GM19452 (cell line): Measurements from ENCODE around the gene GJA1.
"Not testable (repeated sequence)": the region's sequence is repeated elsewhere in the genome, so short reads cannot be mapped to it uniquely, and the experiment has no call there.

ENCODE experiments used
- ATAC-seq: cut with Tn5 transposase; IDR thresholded peaks from one replicate; pipeline ENCODE4 v1.9.1; 2021; ENCODE audit not compliant: unreplicated experiment

GJA1 gene

DNA sequence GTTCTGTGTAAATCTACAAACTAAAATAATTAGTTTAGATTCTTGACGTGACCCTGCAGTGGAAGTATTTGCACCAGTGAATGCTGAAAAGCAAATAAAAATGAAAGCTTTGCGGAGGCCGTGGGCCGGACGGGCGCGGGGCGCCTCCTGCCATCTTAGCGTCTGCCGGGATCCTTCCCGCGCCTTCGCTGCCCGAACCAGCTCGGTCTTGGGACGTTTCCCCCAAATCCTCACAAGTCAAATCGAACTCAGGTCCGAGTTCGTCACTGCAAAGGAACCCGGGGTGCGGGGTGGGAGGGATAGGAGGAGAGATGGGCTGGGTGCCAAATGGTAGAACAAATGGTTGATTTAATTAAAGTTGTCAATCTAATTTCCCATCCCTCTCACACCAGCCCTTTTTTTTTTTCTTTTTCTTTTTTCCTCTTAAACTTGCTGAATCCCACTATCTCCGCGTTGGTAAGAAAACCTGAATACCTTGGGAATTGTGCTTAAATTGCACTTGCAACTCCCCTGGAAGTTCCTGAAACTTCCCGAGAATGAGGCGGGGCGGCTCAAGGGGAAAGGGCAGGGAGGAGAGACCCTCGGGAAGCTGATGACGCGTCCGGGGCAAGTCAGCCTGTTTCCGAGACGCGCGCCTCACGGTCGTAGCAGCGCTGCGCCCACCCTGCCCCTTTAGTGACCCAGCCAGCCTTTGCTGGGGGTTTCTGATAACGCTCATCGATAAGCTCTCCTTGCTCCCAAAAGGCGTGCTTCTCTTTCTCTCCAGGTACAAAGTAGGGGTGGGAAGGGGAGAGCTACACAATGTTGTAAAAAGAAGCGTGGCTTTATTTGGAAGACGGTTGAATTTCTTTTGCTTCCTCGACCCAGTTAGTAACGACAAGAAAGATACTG lies 1.8 kb downstream of the GJA1 start:
- ATAC-seq: no peak

DNA sequence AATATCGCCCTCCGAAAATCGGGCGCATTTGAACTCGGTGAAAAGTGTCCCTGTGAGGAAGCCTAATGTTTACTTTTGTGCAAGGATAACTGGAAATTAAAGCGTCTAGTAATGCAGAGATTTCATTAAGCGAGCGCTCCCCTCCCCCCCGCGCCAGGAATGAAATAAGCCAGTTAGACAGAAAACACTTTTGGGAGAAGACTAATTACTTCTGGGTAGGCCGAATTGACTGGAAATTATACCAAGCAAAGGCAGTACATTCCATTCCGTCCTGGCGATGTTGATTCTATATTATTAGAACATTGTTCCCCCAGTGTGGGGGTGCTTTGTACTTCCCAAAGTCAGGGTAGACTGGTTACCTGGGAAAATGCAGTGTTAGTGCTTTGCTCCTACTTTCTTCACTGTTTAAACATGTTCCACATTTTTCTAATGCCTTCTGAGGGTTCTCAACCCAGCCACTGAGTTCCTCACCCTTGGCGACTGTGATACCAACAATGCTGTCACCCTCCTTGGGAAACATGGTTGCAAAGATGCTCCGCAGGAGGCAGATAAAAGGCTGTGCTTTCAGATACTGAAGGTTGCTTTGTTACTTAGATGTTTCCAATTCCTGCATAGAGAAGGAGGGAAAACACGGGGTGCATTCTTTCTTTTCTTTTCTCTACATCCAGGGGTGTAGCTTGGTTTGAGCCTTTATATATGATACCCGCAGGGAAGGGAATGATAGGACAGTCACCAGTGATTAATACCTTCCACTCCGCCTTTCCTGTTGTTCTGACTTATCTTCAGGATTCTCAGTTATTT lies 2.6 kb downstream of the GJA1 start:
- no peak for ATAC-seq

DNA sequence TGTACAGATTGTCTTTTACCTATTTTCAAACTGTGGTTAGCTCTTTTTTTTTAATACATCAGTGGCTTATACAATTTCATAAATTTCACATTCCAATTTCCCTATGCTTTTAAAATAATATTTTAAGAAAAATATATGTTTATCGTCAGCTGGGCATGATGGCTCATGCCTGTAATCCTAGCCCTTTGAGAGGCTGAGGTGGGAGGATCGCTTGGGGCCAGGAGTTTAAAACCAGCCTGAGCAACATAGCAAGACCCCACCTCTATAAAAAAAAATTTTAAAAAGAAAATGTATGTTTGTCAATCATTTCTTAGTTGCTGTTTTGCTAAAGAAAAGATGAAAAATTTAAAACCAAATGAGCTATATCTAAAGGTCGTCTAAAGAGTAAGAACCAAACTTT lies 3.4 kb downstream of the GJA1 start:
- no peak for ATAC-seq

DNA sequence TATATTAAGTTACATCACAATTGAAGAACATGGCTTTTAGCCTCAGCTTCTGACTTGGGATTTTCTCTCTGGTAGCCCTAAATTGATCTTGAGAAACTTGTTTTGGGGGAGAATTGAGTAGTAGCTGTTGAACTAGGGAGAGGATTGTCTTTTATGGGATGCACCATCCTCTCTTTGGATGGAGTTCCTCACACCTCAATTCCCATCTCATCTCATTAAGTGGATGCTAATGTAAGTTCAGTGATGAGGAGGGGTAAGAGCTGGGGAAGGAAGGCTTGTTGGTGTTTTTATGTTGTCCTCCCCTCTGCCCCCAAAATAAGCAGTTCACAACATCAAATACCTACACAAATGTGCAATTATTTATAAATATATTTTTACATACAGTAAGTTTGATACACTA lies 4.0 kb downstream of the GJA1 start:
- no peak for ATAC-seq

DNA sequence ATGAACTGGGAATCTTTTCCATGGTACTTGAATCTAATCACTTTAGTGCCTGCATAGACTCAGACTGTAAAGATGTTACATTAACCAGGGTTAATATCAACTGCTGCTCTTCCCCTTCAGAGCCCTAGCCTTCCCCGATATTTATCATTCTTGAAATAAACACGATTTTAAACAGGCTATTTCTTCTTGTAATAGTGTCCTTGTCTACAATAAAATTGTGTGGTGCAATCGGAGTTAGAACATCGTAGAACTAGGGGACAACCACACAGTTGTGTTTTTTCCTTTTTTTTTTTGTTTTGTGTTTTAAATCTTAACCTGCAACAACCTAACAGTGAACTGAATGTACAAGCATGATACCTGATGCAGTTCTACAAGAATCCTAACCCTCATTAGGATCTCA lies 4.5 kb downstream of the GJA1 start:
- no peak for ATAC-seq

DNA sequence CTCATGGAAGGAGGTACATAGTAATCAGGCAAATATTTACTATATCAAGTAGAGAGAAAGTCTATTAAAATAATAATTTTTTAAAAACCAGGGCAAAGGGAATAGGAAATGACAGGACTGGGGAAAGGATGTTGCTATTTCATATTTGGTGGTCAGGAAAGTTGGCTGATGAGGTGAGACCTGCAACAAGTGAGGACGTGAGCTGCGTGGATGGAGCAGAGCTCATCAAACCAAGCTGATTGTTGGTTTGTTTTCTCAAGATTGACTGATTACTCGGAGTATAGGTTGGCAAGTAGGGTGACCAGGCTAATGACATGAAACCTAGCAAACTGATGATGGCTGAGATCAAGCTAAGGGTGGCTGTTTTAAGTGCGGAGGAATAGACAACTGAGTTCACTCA lies 6.0 kb downstream of the GJA1 start:
- ATAC-seq: no peak

DNA sequence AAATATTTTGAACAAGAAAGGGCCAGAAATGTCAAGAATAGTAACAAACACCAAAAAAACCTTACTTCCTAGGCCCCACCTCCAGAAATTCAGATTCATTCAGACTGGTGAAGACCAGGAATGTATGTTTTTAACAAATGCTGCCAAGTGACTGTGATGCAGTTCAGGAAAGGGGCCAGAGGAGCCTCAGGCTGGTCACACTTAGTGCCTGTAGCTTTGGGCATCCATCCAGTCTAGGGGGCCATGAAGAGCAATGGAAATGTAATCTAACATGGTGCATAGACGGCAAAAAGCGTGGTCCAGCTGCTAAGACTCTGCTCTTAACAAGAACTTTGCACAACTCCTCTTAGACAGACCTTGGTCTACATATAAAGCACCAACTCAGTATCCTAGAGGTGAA lies 7.1 kb downstream of the GJA1 start:
- ATAC-seq: no peak

DNA sequence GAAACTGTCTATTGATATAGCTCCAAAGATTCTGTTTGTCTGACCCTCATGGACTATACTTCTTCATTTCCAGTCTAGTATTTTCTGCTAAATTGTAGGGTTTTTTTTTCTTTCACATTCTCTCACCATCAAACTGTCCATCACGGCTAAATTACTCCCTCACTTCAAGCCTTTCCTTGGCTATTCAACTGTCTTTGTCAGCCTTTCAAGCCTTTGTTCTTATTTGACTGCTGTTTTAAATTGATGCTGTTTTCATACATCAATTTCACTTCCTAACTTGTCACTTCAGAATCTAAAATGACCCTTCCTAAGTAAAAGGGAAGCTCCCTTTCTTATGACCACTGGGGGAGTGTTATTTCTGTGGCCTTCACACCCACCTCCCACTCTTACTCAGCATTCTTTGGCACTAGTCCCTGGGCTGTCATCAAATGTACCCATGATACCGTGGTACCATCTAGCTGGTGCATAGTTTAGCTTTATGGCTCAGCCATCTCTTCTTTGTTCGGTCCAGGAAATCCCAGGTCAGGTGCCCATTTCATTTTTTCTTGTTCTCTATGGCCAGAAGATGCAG lies 8.6 kb downstream of the GJA1 start:
- no peak for ATAC-seq

DNA sequence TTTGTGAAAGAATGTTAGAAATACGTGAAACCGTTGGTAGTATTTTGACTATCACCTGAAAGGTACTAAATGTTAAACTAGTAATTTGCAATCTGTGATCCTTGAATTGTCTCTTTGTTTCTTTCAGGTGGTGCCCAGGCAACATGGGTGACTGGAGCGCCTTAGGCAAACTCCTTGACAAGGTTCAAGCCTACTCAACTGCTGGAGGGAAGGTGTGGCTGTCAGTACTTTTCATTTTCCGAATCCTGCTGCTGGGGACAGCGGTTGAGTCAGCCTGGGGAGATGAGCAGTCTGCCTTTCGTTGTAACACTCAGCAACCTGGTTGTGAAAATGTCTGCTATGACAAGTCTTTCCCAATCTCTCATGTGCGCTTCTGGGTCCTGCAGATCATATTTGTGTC lies 11.3 kb downstream of the GJA1 start:
- ATAC-seq: not testable (repeated sequence)

DNA sequence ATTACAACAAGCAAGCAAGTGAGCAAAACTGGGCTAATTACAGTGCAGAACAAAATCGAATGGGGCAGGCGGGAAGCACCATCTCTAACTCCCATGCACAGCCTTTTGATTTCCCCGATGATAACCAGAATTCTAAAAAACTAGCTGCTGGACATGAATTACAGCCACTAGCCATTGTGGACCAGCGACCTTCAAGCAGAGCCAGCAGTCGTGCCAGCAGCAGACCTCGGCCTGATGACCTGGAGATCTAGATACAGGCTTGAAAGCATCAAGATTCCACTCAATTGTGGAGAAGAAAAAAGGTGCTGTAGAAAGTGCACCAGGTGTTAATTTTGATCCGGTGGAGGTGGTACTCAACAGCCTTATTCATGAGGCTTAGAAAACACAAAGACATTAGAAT lies 12.3 kb downstream of the GJA1 start:
- not testable (repeated sequence) for ATAC-seq

DNA sequence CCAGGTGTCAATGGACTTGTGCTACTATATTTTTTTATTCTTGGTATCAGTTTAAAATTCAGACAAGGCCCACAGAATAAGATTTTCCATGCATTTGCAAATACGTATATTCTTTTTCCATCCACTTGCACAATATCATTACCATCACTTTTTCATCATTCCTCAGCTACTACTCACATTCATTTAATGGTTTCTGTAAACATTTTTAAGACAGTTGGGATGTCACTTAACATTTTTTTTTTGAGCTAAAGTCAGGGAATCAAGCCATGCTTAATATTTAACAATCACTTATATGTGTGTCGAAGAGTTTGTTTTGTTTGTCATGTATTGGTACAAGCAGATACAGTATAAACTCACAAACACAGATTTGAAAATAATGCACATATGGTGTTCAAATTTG lies 13.1 kb downstream of the GJA1 start:
- ATAC-seq: not testable (repeated sequence)

DNA sequence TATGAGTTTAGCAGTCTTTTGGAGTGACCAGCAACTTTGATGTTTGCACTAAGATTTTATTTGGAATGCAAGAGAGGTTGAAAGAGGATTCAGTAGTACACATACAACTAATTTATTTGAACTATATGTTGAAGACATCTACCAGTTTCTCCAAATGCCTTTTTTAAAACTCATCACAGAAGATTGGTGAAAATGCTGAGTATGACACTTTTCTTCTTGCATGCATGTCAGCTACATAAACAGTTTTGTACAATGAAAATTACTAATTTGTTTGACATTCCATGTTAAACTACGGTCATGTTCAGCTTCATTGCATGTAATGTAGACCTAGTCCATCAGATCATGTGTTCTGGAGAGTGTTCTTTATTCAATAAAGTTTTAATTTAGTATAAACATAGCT lies 13.9 kb downstream of the GJA1 start:
- ATAC-seq: no peak

DNA sequence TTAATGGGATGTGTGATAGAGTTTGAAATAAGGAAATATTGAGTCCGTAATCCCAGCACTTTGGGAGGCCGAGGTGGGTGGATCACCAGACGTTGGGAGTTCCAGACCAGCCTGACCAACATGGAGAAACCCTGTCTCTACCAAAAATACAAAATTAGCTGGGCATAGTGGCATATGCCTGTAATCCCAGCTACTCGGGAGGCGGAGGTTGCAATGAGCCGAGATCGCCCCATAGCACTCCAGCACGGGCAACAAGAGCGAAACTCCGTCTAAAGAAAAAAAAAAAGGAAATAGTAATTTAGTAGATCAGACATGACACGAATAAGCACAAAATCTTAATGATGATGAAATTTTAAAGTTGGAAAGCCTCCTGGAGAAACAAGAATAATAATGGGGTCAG lies 14.8 kb downstream of the GJA1 start:
- ATAC-seq: no peak

DNA sequence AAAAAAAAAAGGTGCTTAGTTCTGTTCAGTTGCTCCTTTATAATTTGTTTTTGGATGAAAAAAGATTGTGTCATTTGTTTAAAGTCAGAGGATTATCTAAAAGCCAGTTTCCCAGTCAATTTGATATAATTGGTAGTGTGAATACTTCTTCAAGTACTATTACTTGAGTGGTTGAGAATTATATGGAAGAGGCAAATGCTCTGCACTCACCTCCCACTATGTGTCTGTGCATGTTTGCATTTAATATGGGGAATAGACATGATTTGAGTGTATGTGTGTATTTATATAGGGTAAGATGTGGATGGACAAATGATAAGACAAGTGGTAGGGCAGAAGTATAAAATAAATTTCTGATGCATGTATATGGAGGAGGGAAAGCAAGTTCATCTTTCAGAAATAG lies 15.8 kb downstream of the GJA1 start:
- ATAC-seq: no peak

DNA sequence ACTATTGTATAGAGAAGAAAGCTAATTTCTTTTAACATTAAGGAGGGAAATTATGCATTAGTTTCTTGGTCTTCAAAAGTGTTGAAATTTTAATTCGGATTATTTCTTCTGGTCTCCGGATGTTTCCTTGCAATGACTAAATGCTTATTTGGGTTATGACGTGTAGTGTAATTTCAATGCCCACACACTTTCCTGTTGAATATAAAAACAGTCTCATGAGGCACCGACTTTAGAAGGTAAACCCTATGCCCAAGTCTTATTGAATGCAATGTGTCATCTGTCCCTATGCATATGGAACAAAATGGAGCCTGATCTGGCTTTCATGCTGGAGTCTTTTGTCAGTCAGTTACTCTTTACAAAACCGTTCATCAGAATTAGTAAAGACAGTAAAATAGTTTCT lies 17.7 kb downstream of the GJA1 start:
- ATAC-seq: no peak

DNA sequence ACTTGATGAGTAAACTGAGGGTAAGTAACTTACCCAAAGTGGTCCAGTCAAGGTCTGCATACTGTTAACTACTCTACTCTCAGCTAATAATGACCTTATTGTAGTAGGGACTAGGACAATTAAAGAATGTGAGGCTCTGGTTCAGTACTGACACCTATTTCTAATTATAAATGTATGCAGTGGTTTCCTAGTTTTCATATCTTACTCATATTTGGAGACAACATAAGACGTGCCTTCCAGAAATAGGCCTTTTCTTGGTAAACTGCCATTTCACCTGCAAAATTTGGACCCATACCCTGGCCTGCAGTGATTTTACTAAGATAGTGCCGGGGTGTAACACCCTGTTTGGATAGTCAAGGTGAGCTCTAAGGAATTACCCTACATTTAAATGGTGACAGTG lies 24.7 kb downstream of the GJA1 start:
- no peak for ATAC-seq

DNA sequence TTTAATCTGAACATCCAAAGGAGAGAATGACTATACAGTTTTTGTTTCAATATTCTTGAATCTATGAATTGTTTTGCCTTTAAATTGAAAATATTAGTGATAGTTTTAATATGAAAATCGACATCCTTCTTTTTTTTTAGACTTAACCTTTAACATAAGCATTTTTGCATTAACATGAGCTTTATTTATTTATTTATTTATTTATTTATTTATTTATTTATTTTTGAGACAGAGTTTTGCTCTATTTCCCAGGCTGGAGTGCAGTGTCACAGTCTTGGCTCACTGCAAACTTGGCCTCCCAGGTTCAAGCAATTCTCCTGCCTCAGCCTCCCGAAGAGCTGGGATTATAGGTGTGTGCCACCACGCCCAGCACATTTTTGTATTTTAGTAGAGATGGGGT lies 27.6 kb downstream of the GJA1 start:
- ATAC-seq: no peak

DNA sequence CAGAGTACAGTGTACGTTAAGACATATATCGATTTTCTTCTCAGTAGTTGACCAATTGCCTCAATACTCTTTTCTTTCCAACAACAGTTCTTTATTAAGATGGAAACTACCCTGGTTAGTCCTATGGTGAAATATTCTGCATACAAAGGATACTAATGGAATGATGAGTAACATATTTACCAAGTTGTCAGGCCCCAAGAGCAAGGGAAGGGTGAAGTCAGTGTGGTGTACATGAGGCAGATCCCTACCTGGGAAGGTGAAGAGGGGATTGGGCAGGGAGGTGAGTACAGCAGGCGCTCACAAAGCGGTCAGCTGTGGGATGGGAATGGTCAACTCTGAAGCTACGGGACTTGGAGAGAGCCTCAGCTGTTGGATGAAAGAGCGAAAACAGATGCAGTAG lies 29.7 kb downstream of the GJA1 start:
- ATAC-seq: no peak

DNA sequence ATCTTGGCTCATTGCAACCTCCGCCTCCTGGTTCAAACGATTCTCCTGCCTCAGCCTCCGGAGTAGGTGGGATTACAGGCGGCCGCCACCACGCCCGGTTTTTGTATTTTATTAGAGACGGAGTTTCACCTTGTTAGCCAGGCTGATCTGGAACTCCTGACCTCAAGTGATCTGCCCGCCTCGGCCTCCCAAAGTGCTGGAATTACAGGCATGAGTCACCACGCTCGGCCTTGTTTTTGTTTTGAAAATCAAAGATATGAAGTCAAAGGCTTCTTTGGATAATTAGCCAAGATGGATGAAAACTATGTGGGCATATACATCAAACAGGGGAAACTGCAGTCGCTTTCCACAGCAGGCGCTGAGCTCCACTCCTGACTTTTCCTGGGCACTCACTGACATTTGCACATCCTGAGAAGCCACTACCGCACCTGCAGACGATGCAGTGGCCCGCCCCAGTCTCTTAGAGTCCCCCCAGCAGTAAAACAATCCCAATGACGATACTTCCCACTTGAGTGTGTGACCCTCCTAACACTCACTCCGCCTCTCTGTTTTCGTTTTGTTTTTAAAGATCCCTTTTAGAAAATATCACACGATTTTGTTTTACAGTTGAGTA lies 44.1 kb downstream of the GJA1 start:
- no peak for ATAC-seq

DNA sequence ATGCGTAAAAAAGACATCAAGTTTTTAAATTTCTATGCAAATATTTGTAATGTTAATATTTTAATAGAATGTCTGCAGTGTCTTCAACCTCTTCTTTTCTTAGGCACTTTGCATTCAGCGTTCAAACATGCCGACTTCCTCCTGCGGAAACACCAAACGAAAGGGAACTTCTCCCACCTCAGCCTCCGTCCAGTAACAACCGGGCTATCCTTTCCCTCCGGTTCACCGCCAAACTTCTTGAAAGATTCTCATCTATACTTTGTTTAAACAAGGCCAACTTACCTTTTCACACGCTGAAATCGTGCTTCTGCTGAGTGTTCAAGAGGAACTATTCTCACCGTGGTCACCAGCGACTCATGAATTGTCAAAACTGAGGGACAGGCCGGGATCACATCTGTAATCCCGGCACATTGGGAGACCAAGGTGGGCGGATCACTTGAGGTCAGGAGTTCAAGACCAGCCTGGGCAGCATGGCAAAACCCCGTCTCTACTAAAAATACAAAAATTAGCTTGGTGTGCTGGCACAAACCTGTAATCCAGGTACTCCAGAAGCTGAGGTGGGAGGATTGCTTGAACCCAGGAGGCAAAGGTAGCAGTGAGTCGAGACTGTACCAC lies 44.8 kb downstream of the GJA1 start:
- ATAC-seq: no peak

DNA sequence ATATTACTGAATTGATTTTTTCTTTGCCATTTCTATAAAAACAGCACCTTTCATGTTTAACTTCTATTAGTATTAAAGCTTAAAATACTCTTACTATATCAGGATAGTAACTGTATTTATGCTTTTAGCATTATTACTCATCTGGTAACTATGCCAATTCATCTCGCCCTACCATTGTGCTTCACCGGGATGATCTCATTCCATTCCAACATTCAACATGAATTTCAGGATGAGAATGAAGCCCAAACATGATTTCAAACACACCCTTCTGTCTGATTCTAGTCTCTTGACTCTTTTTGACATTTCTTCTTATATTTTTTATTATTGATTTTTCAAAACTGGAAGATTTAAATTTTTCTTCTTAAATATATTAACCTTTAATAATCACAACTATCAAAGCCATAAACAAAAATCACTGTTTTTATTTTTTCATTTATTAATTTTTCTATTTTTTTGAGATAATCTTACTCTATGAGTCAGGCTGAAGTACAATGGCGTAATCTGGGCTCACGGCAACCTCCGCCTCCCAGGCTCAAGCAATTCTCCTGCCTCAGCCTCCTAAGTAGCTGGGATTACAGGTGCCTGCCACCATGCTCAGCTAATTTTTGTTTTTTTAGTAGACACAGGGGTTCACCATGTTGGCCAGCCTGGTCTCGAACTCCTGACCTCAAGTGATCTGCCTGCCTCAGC lies 46.7 kb downstream of the GJA1 start:
- ATAC-seq: no peak
